Neural progenitor cell (in vitro differentiated cells): ENCODE measurements around the gene DPH1.

Experiments used
- CTCF ChIP-seq: fragments of 200-600 bp; sonication (generic); IDR thresholded peaks from 2 replicates; pipeline ENCODE4 v1.5.1; 2017; ENCODE audit warnings: antibody characterized with exemption, mild to moderate bottlenecking
- EZH2 ChIP-seq: fragments of 200-600 bp; sonication (generic); IDR thresholded peaks from 2 replicates; pipeline ENCODE4 v1.6.1; 2017; ENCODE audit warnings: antibody characterized with exemption, mild to moderate bottlenecking, moderate library complexity
- EZH2phosphoT487 ChIP-seq: fragments of 200-600 bp; sonication (generic); IDR thresholded peaks from 2 replicates; pipeline ENCODE4 v1.6.1; 2017; ENCODE audit warnings: antibody characterized with exemption

- TF ChIP-seq CTCF: no peak
- no peak for TF ChIP-seq EZH2
- TF ChIP-seq EZH2phosphoT487: no peak
Measured at GRCh38 chr17:2071024-2071385, 41.1 kb downstream of the DPH1 start.
